LHCN-M2 (cell line): Measurements from ENCODE around the gene CCDC88C. TPM values are rescaled to one million over a fixed set of nuclear protein-coding genes. Genes with fewer than 3 reads are reported as not detected.
"Not testable (repeated sequence)": the region's sequence is repeated elsewhere in the genome, so short reads cannot be mapped to it uniquely, and the experiment has no call there.

Experiments
- DNase-seq: peaks from one replicate; pipeline ENCODE4 v3.0.0-alpha.2; 2012; ENCODE audit warnings: low read depth
- polyA plus RNA-seq: library from polyadenylated mRNA; unstranded; fragments of >200 nt; gene quantifications from one replicate; pipeline ENCODE4 v1.2.1, GENCODE V29; 2012; ENCODE audit warnings: missing spikeins
- total RNA-seq: library from RNA; depleted of rRNA; stranded (reverse); fragments of >200 nt; gene quantifications from 2 replicates; pipeline ENCODE4 v1.2.3, GENCODE V29; 2014; rRNA removed

Gene CCDC88C
- total RNA-seq = 0.06 TPM in 1 of 2 replicates, not detected in the other
- not detected for polyA plus RNA-seq

DNA sequence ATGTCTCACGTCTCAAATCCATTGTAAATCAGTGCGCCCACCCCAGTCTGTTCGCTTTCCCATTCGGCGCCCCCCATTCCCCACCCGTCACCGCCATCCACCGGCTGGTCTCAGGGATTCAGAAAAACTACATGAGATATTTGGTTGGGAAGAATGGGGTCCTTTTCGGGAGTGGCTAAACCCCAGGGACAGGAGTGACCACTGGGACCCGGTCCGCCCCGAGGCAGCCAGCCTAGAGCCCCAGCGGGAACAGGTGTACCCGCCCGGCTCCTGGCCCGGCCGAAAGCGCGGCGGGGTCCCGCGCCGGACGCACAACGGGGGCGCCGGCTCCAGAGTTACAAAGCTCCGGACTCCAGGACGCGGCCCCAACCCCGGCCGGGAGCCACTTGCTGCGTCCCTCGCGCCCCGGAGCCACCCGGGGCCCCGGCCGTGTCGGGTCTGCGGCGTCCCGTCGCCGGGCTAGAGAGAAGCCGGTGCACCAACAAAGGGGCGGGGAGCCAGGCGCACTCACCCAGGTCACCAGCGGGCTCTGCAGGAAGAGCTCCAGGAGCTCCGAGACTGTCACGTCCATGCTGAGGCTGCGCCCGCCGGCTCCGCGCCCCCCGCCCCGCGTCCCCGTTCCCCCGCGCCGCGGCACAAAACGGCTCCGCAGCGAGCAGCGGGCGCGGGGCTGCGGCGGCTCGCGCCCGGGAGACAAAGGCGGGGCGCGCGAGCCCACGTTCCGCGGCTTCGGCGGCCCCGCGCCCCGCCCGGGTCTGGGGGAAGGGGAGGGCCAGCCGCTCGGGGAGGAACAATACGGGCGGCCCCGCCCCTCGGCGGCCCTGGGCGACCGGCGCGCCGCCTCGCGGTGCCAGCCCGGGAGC is at the start of gene CCDC88C:
TSS of gene CCDC88C (minus strand) at position 701 of the 863 bp plus-strand sequence. CDS start at position 571, 130 bp downstream.
- DNase-seq = no peak

GRCh38 chr14:91466192-91466591 is 48.6 kb upstream of the CCDC88C start:
- no peak for DNase-seq

- DNase-seq = no peak
These were observed 47.1 kb upstream of the CCDC88C start for GRCh38 chr14:91464615-91465205.

DNA sequence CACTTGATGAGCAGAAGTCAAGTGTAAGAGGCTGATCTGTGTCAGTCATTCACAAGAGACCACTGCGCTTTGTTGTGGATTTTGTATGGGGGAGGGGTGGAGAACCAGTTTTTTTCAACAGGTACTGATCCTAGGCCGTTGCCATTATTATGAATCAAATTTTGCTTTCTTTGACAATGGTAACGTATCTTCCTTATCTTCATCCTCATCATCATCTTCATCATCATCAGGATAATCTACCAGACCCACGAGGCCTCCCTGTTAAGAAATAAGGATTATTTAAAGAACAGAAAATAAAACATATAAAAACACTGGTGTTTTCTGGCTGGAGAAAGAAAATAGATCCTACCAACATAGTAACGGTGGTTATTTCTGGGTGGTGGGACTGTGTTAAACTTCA is 41.0 kb upstream of the CCDC88C start:
- no peak for DNase-seq

- DNase-seq = no peak
These were observed 38.7 kb upstream of the CCDC88C start for GRCh38 chr14:91456283-91456682.

- no peak for DNase-seq
These were observed 37.0 kb upstream of the CCDC88C start for GRCh38 chr14:91454580-91454979.

- no peak for DNase-seq
These were observed 36.5 kb upstream of the CCDC88C start for GRCh38 chr14:91454155-91454554.

- no peak for DNase-seq
These were observed 36.1 kb upstream of the CCDC88C start for GRCh38 chr14:91453744-91454143.

GRCh38 chr14:91444335-91445020 is 26.9 kb upstream of the CCDC88C start:
- DNase-seq = no peak

GRCh38 chr14:91439345-91439744 is 21.7 kb upstream of the CCDC88C start:
- DNase-seq = no peak

GRCh38 chr14:91438845-91439244 is 21.2 kb upstream of the CCDC88C start:
- DNase-seq = no peak

- DNase-seq = not testable (repeated sequence)
These were observed 18.6 kb upstream of the CCDC88C start for GRCh38 chr14:91436266-91436665.

- no peak for DNase-seq
These were observed 11.8 kb upstream of the CCDC88C start for GRCh38 chr14:91429385-91429784.

- not testable (repeated sequence) for DNase-seq
These were observed 11.3 kb upstream of the CCDC88C start for GRCh38 chr14:91428931-91429330.

DNA sequence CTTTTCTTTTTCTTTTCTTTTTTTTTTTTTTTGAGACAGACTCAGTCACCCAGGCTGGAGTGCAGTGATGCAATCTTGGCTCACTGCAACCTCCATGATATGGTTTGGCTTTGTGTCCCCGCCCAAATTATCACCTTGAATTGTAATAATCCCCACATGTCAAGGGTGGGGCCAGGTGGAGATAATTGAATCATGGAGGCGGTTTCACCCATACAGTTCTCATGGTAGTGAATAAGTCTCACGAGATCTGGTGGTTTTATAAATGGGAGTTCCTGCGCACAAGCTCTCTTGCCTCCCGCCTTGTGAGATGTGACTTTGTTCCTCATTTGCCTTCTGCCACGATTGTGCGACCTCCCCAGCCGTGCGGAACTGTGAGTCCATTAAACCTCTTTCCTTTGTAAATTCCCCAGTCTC is 7.9 kb upstream of the CCDC88C start:
- DNase-seq = not testable (repeated sequence)

- no peak for DNase-seq
These were observed 7.4 kb upstream of the CCDC88C start for GRCh38 chr14:91424813-91425530.

- DNase-seq = no peak
These were observed 3.1 kb upstream of the CCDC88C start for GRCh38 chr14:91420686-91421085.

DNA sequence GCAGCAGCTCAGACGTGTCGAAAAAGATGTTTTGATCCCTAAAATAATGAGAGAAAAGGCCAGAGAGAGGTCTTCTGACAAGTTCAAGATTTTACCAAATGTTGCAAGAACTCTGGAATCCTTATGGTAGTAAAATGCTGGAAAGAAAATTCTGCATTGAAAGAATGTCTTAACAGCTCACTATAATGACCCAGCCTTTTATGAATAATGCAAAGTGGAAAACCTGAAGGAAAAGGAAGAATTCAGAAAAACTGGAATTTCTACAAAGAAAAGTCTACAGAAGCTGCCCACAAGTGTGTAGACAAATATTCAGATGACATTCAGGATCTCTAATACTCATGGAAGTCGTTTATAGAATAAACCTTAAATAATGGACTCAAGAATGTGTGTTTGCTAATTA is 1.8 kb upstream of the CCDC88C start:
- DNase-seq = no peak

DNA sequence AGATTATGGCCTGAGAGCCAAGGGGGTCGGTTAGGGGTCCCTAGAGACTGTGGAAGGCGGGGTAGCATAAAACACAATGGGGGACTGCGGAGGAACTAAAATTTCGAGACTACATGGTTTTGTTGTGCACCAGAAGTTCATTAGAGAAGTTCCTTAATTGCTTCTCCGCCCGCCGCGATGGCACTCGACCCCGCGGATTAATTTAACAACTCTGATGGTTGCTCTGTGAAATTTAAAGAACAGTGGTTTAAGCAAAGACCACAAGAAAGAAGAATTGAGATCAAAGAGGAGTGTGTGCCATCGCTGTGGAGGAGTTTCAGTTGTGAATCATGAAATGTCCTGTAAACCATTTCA is 1.4 kb upstream of the CCDC88C start:
- DNase-seq = no peak

- peak; percentile 19 for DNase-seq
These were observed 895 bp upstream of the CCDC88C start for GRCh38 chr14:91418387-91419043.

DNA sequence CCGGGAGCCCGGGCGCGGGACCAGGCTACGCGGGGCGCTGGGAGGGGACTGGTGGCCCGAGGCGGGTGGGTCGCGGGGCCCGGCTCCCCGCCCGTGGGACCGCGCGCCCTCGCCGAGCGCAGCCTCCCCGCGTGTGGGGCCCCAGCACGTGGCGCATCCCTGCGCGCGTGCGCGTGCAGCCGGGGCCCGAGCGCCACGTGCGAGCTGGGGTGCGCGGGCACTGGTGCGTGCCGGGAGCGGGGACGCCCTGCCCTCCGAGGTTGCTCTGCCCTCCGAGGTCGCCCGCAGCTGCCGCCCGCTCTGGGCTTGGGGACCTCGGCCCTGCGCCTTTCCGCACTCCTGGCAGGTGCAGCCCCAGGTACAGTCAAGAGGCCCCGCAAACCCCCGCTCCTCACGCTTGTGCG is 365 bp upstream of the CCDC88C start:
- no peak for DNase-seq
